CD4-positive, alpha-beta T cell (primary cell): Measurements from ENCODE around the gene SECISBP2. TPM values are rescaled to one million over a fixed set of nuclear protein-coding genes. Genes with fewer than 3 reads are reported as not detected.

Experiments used
- ATAC-seq: fragments of 200-7000 bp; cut with Tn5 transposase; one replicate; pipeline ENCODE4 v1.10.0; 2022; ENCODE audit warnings: mild to moderate bottlenecking; ENCODE audit not compliant: poor library complexity
- CTCF ChIA-PET: fragments of 350-600 bp; sonication (Branson Sonifier 250); formaldehyde crosslinking; loops from one replicate; lab custom pipeline; 2021; ENCODE audit warnings: antibody characterized with exemption, inconsistent platforms; lab: Charles Lee
- POLR2A ChIA-PET: fragments of 350-600 bp; sonication (Branson Sonifier 250); formaldehyde crosslinking; loops from one replicate; lab custom pipeline; 2021; ENCODE audit warnings: antibody characterized with exemption, inconsistent platforms; lab: Charles Lee
- DNase-seq, 14 experiments: peaks; one replicate each; pipeline ENCODE4 v3.0.0-alpha.2; 2013 to 2020; ENCODE audit warnings: mixed read lengths in 2 of 14
- H3K27ac ChIP-seq, 2 donors: one replicate each; pipeline versions ENCODE4 v1.5.1 to v1.7.0; 2013; ENCODE audit warnings: low read length in 2 of 2, low read depth in 1 of 2, mild to moderate bottlenecking in 1 of 2
- H3K27me3 ChIP-seq, 2 experiments: 1 replicate in 1 of 2; 2 replicates in 1 of 2; pipeline versions ENCODE4 v1.6.1 to v1.7.0; 2013; ENCODE audit warnings: low read length in 2 of 2, control low read depth in 1 of 2, mild to moderate bottlenecking in 1 of 2, moderate library complexity in 1 of 2; ENCODE audit not compliant: insufficient read depth in 2 of 2, control insufficient read depth in 1 of 2
- H3K36me3 ChIP-seq: one replicate; pipeline ENCODE4 v1.6.1; 2013; ENCODE audit warnings: low read length, control low read depth; ENCODE audit not compliant: insufficient read depth
- H3K4me1 ChIP-seq: one replicate; pipeline ENCODE4 v1.6.1; 2013; ENCODE audit warnings: low read length, control low read depth; ENCODE audit not compliant: insufficient read depth
- H3K4me3 ChIP-seq: one replicate; pipeline ENCODE4 v1.5.1; 2013; ENCODE audit warnings: mild to moderate bottlenecking, low read length, moderate library complexity
- H3K9me3 ChIP-seq, 2 experiments: 1 replicate in 1 of 2; 2 replicates in 1 of 2; pipeline versions ENCODE4 v1.6.1 to v1.7.0; 2013; ENCODE audit warnings: low read length in 2 of 2, mild to moderate bottlenecking in 2 of 2, control low read depth in 1 of 2, moderate library complexity in 1 of 2; ENCODE audit not compliant: control insufficient read depth in 1 of 2, insufficient read depth in 1 of 2
- H3K27ac Mint-ChIP-seq: one replicate; pipeline ENCODE4 v1.8.0; 2020; ENCODE audit warnings: mixed read lengths
- H3K27me3 Mint-ChIP-seq: one replicate; pipeline ENCODE4 v1.8.0; 2021; ENCODE audit warnings: mixed read lengths
- H3K36me3 Mint-ChIP-seq: one replicate; pipeline ENCODE4 v1.8.0; 2021; ENCODE audit warnings: low read depth, mixed read lengths
- H3K4me1 Mint-ChIP-seq: one replicate; pipeline ENCODE4 v1.8.0; 2021; ENCODE audit warnings: low read depth, mixed read lengths
- H3K4me3 Mint-ChIP-seq: one replicate; pipeline ENCODE4 v1.8.0; 2020; ENCODE audit warnings: mild to moderate bottlenecking, mixed read lengths
- H3K9me3 Mint-ChIP-seq: one replicate; pipeline ENCODE4 v1.8.0; 2020; ENCODE audit warnings: mixed read lengths
- CTCF ChIP-seq: fragments of 200-600 bp; IDR thresholded peaks from one replicate; pipeline ENCODE4 v1.8.0; 2022; ENCODE audit warnings: antibody characterized with exemption, mild to moderate bottlenecking
- intact Hi-C, 2 experiments: fragments of 100-400 bp; cut with DNase I in 1 of 2; cut with micrococcal nuclease in 1 of 2; formaldehyde crosslinking; loops; one replicate each; pipeline versions ENCODE4 v1.15.1 to v1.9.0; 2023 to 2025; cut with DNase I, micrococcal nuclease
- total RNA-seq, 174 experiments: library from RNA in 2 of 174; stranded (reverse) in 2 of 174; gene quantifications; one replicate each; pipeline ENCODE4 v1.2.3 and lab custom pipeline; 2021 to 2026

Gene SECISBP2
- total RNA-seq, 2 experiments from 2014 or later: 109 to 112 TPM

DNA sequence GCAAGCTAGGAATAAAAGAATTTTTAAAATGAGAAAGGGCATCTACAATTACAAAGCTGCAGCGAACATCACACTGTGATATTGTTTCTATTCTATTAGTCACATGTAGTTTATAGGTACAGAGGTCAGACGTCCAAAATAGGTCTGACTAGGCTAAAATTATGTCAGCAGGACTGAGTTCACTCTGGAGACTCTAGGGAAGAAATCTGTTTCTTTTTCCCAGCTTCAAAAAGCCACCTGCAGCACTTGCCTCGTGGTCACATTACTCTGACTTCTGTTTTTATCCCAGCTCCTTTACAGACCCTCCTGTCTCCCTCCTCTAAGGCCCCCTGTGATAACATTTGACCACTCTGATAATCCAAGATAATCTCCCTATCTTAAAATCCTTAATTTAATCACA lies 12.4 kb upstream of the SECISBP2 start:
- ATAC-seq (no peak), DNase-seq (no peak)
- peaks cover 4% of the 10 kb centered on the region for H3K36me3 Mint-ChIP-seq
- no peaks in the 10 kb centered on the region for H3K27me3 Mint-ChIP-seq
- H3K9me3 Mint-ChIP-seq: no peaks in the 10 kb centered on the region
- H3K4me3 Mint-ChIP-seq: no peak overlapping the region
- peaks cover 5% of the 10 kb centered on the region for H3K4me1 Mint-ChIP-seq
- intact Hi-C loops: no loop called here
- CTCF ChIA-PET: no interaction called here
- H3K36me3 ChIP-seq: no peaks in the 10 kb centered on the region
- no peak overlapping the region for H3K27ac ChIP-seq
- H3K4me3 ChIP-seq: no peak overlapping the region
- POLR2A ChIA-PET: interaction anchor here (0.7 kb wide), 1 partner anchor 264 kb away, joined by 4 read pairs; no protein-coding TSS in a partner anchor
- H3K27ac Mint-ChIP-seq: no peak overlapping the region
- H3K27me3 ChIP-seq: no peaks in the 10 kb centered on the region
- peaks cover 12% of the 10 kb centered on the region for H3K4me1 ChIP-seq
- no peak for TF ChIP-seq CTCF
- no peaks in the 10 kb centered on the region for H3K9me3 ChIP-seq

DNA sequence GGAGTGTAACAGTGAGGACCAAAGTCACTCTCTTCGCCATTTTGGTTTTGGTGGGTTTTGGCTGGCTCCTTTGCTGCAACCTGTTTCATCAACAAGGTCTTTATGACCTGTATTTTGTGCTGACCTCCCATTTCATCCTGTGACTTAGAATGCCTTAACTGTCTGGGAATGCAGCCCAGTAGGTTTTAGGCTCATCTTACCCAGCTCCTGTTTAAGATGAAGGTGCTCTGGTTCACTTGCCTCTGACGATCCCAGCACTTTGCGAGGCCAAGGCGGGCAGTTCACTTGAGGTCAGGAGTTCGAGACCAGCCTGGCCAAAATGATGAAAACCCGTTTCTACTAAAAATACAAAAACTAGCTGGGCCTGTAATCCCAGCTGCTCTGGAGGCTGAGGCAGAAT lies 9.1 kb upstream of the SECISBP2 start:
- no peaks in the 10 kb centered on the region for H3K9me3 ChIP-seq
- Mint-ChIP-seq H3K36me3 (peaks cover 7% of the 10 kb centered on the region), H3K27me3 (no peaks in the 10 kb centered on the region), H3K27ac (peak overlapping the region; percentile 98), H3K9me3 (no peaks in the 10 kb centered on the region), H3K4me1 (peaks cover 32% of the 10 kb centered on the region), H3K4me3 (peak overlapping the region; percentile 81)
- H3K27me3 ChIP-seq: no peaks in the 10 kb centered on the region
- peak overlapping the region; percentile 99 to 100 for H3K27ac ChIP-seq
- CTCF ChIA-PET: no interaction called here
- intact Hi-C loops: no loop called here
- no peaks in the 10 kb centered on the region for H3K36me3 ChIP-seq
- POLR2A ChIA-PET: no interaction called here
- no peak for TF ChIP-seq CTCF
- no peak for ATAC-seq
- DNase-seq: no peak
- peaks cover 23% of the 10 kb centered on the region for H3K4me1 ChIP-seq
- no peak overlapping the region for H3K4me3 ChIP-seq

DNA sequence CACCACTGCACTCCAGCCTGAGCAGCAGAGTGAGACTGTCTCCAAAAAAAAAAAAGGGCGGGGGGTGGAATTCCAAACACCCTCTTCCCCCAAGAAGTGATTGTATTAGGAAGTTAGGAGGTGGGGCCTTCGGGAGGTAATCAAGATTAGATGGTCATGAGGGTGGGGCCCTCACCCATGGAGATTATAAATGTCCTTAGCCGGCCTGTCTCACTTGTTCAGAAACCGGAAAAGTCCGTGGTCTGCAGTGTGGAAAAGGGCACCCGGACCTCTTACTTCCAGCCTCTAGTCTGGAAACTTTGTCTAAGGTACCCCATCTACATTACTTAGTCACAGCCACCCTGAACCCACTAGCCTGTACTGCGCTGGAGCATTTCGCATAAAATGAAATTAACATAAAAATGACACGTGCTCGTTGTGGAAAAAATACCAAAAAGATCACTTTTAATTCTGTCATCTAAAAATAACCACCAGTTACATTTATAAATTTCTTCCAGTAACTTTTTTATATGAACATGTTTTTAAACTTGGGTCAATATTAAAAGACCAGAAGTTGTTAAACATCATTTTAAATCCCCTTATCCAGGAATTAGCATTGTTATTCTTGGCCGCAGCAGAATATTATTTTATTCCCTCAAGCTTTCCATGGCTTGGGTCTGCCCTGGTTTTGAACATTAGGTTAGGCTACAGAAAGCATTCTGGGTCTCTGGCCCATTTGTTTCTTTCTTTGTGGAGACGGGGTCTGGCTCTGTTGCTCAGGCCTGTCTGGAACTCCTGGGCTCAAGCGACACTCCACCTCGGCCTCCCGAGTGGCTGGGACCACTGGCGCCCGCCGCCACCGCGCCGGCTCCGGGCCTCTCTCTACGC lies 8.5 kb upstream of the SECISBP2 start:
- ATAC-seq (no peak), DNase-seq (peak in 3 of 14 experiments; percentile 4 to 39 (median 27))
- no peaks in the 10 kb centered on the region for H3K9me3 Mint-ChIP-seq
- ChIA-PET POLR2A (interaction anchor here (0.8 to 1.5 kb wide), 7 partner anchors 9 to 239 kb away, joined by 3 to 12 read pairs (median 3); partner anchors contain the start of gene SECISBP2), CTCF (interaction anchor here (0.9 to 1.3 kb wide), 2 partner anchors 9 to 179 kb away, joined by 3 to 7 read pairs; partner anchors contain the start of gene SECISBP2)
- peak overlapping the region; percentile 98 for H3K27ac Mint-ChIP-seq
- H3K4me3 ChIP-seq: peak overlapping the region; percentile 74
- H3K4me1 ChIP-seq: peaks cover 23% of the 10 kb centered on the region
- peaks cover 7% of the 10 kb centered on the region for H3K36me3 Mint-ChIP-seq
- H3K9me3 ChIP-seq: no peaks in the 10 kb centered on the region
- intact Hi-C loops: loop anchor here (1.0 to 10.0 kb wide), 3 partner anchors 8 to 795 kb away; partner anchors contain the start of gene SECISBP2 (in 2 of the 2)
- no peaks in the 10 kb centered on the region for H3K36me3 ChIP-seq
- peak overlapping the region; percentile 81 for H3K4me3 Mint-ChIP-seq
- no peaks in the 10 kb centered on the region for H3K27me3 ChIP-seq
- H3K27me3 Mint-ChIP-seq: no peaks in the 10 kb centered on the region
- peak overlapping the region; percentile 99 to 100 for H3K27ac ChIP-seq
- H3K4me1 Mint-ChIP-seq: peaks cover 39% of the 10 kb centered on the region
- no peak for TF ChIP-seq CTCF
